Activated T-cell treated with anti-CD3 and anti-CD28 coated beads, Interleukin-2, amount 50 U/mL, for 4 hours (primary cell): Measurements from ENCODE around the gene EPHA2. TPM values are rescaled to one million over a fixed set of nuclear protein-coding genes. Genes with fewer than 3 reads are reported as not detected.

Experiments used
- ATAC-seq, 2 donors: fragments of 200-7000 bp; cut with Tn5 transposase; one replicate each; pipeline ENCODE4 v1.10.0; 2021
- DNase-seq: peaks from one replicate; pipeline ENCODE4 v3.0.0-alpha.2; 2020
- H3K27me3 Mint-ChIP-seq: one replicate; pipeline ENCODE4 v1.8.0; 2021; ENCODE audit warnings: low read depth, mixed read lengths
- H3K36me3 Mint-ChIP-seq: one replicate; pipeline ENCODE4 v1.8.0; 2022; ENCODE audit warnings: mixed read lengths; ENCODE audit not compliant: insufficient read depth
- H3K4me1 Mint-ChIP-seq: one replicate; pipeline ENCODE4 v1.8.0; 2021; ENCODE audit warnings: low read depth, mixed read lengths
- H3K4me3 Mint-ChIP-seq: one replicate; pipeline ENCODE4 v1.8.0; 2021; ENCODE audit warnings: mild to moderate bottlenecking, moderate library complexity, mixed read lengths
- H3K9me3 Mint-ChIP-seq: one replicate; pipeline ENCODE4 v1.8.0; 2021; ENCODE audit warnings: mixed read lengths
- total RNA-seq, 3 donors: library from RNA; stranded (reverse); gene quantifications; one replicate each; pipeline ENCODE4 v1.2.1, GENCODE V29; 2021

Gene EPHA2
- total RNA-seq, 3 donors from 2014 or later: 0.29 to 0.35 (median 0.33) TPM

- ATAC-seq (no peak), DNase-seq (no peak)
- peaks cover 8% of the 10 kb centered on the region for H3K27me3 Mint-ChIP-seq
- H3K4me1 Mint-ChIP-seq: peaks cover 33% of the 10 kb centered on the region
- H3K36me3 Mint-ChIP-seq: no peaks in the 10 kb centered on the region
- no peaks in the 10 kb centered on the region for H3K9me3 Mint-ChIP-seq
- H3K4me3 Mint-ChIP-seq: no peak overlapping the region
These were observed 3.3 kb downstream of the EPHA2 start for GRCh38 chr1:16152481-16153087.

GRCh38 chr1:16151995-16152384, 3.9 kb downstream of the EPHA2 start:
- Mint-ChIP-seq H3K9me3 (no peaks in the 10 kb centered on the region), H3K36me3 (no peaks in the 10 kb centered on the region), H3K4me1 (peaks cover 27% of the 10 kb centered on the region), H3K27me3 (peaks cover 8% of the 10 kb centered on the region), H3K4me3 (no peak overlapping the region)
- ATAC-seq: no peak
- no peak for DNase-seq

- Mint-ChIP-seq H3K9me3 (no peaks in the 10 kb centered on the region), H3K36me3 (no peaks in the 10 kb centered on the region), H3K4me1 (peaks cover 21% of the 10 kb centered on the region), H3K27me3 (peaks cover 8% of the 10 kb centered on the region), H3K4me3 (no peak overlapping the region)
- no peak for ATAC-seq
- DNase-seq: no peak
These were observed 4.5 kb downstream of the EPHA2 start for GRCh38 chr1:16151196-16151994.

GRCh38 chr1:16150508-16150907, 5.4 kb downstream of the EPHA2 start:
- ATAC-seq (no peak), DNase-seq (no peak)
- Mint-ChIP-seq H3K27me3 (peaks cover 8% of the 10 kb centered on the region), H3K4me3 (no peak overlapping the region), H3K9me3 (no peaks in the 10 kb centered on the region), H3K4me1 (peaks cover 18% of the 10 kb centered on the region), H3K36me3 (no peaks in the 10 kb centered on the region)

- H3K36me3 Mint-ChIP-seq: no peaks in the 10 kb centered on the region
- no peak for ATAC-seq
- H3K4me3 Mint-ChIP-seq: no peak overlapping the region
These were observed 6.0 kb downstream of the EPHA2 start for GRCh38 chr1:16149702-16150488.

GRCh38 chr1:16149146-16149545, 6.7 kb downstream of the EPHA2 start:
- DNase-seq: no peak
- no peak for ATAC-seq
- Mint-ChIP-seq H3K9me3 (no peaks in the 10 kb centered on the region), H3K4me1 (peaks cover 6% of the 10 kb centered on the region), H3K36me3 (no peaks in the 10 kb centered on the region), H3K4me3 (no peak overlapping the region), H3K27me3 (peaks cover 5% of the 10 kb centered on the region)

More at GRCh38 chr1:16149702-16150488, 6.0 kb downstream of the EPHA2 start:
- H3K9me3 Mint-ChIP-seq: no peaks in the 10 kb centered on the region
- peaks cover 13% of the 10 kb centered on the region for H3K4me1 Mint-ChIP-seq
- peaks cover 7% of the 10 kb centered on the region for H3K27me3 Mint-ChIP-seq
- no peak for DNase-seq

GRCh38 chr1:16148329-16149092, 7.4 kb downstream of the EPHA2 start:
- Mint-ChIP-seq H3K27me3 (peaks cover 5% of the 10 kb centered on the region), H3K4me1 (peaks cover 4% of the 10 kb centered on the region), H3K9me3 (no peaks in the 10 kb centered on the region), H3K36me3 (no peaks in the 10 kb centered on the region), H3K4me3 (no peak overlapping the region)
- no peak for DNase-seq
- ATAC-seq: no peak

GRCh38 chr1:16147156-16147926, 8.5 kb downstream of the EPHA2 start:
- Mint-ChIP-seq H3K9me3 (no peaks in the 10 kb centered on the region), H3K4me3 (no peak overlapping the region), H3K4me1 (peaks cover 4% of the 10 kb centered on the region)

GRCh38 chr1:16146279-16147155, 9.4 kb downstream of the EPHA2 start:
- DNase-seq: no peak
- H3K27me3 Mint-ChIP-seq: no peaks in the 10 kb centered on the region
- peak in 1 of 2 donors; percentile 21 for ATAC-seq
- H3K36me3 Mint-ChIP-seq: no peaks in the 10 kb centered on the region
- H3K9me3 Mint-ChIP-seq: no peaks in the 10 kb centered on the region
- peaks cover 4% of the 10 kb centered on the region for H3K4me1 Mint-ChIP-seq
- H3K4me3 Mint-ChIP-seq: no peak overlapping the region

More at GRCh38 chr1:16147156-16147926, 8.5 kb downstream of the EPHA2 start:
- Mint-ChIP-seq H3K27me3 (peaks cover 4% of the 10 kb centered on the region), H3K36me3 (no peaks in the 10 kb centered on the region)
- no peak for ATAC-seq
- no peak for DNase-seq

- H3K9me3 Mint-ChIP-seq: no peaks in the 10 kb centered on the region
- DNase-seq (no peak), ATAC-seq (no peak)
- no peaks in the 10 kb centered on the region for H3K27me3 Mint-ChIP-seq
- peaks cover 7% of the 10 kb centered on the region for H3K4me1 Mint-ChIP-seq
- no peak overlapping the region for H3K4me3 Mint-ChIP-seq
- H3K36me3 Mint-ChIP-seq: no peaks in the 10 kb centered on the region
These were observed 10.1 kb downstream of the EPHA2 start for GRCh38 chr1:16145662-16146278.

GRCh38 chr1:16145030-16145661, 10.7 kb downstream of the EPHA2 start:
- H3K36me3 Mint-ChIP-seq: no peaks in the 10 kb centered on the region
- no peak overlapping the region for H3K4me3 Mint-ChIP-seq
- peaks cover 7% of the 10 kb centered on the region for H3K4me1 Mint-ChIP-seq
- no peaks in the 10 kb centered on the region for H3K27me3 Mint-ChIP-seq
- ATAC-seq (no peak), DNase-seq (no peak)
- no peaks in the 10 kb centered on the region for H3K9me3 Mint-ChIP-seq
